HepG2 (cell line): Measurements from ENCODE around the gene VSIG8. TPM values are rescaled to one million over a fixed set of nuclear protein-coding genes. Genes with fewer than 3 reads are reported as not detected.

Experiments
- ATAC-seq: fragments of 200-7000 bp; cut with Tn5 transposase; 3 replicates; pipeline ENCODE4 v1.9.1; 2020; ENCODE audit warnings: mild to moderate bottlenecking, moderate library complexity
- BruUV-seq: library from RNA; stranded (reverse); fragments of 400-500 nt; replicated peaks from 2 replicates; lab custom pipeline; 2021; lab: Mats Ljungman, UMichigan
- CTCF ChIA-PET: fragments of 300-600 bp; formaldehyde crosslinking; extraction: SDS; loops from one replicate; lab custom pipeline; 2021; ENCODE audit warnings: low total read pairs, inconsistent platforms, low intra/inter-chr PET ratio; lab: Yijun Ruan, JAX
- POLR2A ChIA-PET: fragments of 350-600 bp; sonication (Branson Sonifier 250); formaldehyde crosslinking; loops from one replicate; lab custom pipeline; 2020; ENCODE audit warnings: antibody characterized with exemption, inconsistent platforms; lab: Yijun Ruan, JAX
- DNase-seq: peaks from one replicate; pipeline ENCODE4 v3.0.0-alpha.2; 2015; ENCODE audit warnings: low spot score
- FAIRE-seq: peaks from 3 replicates; lab custom pipeline; 2011; peaks lifted over from hg19 to GRCh38; lab: Jason Lieb, UNC
- H2AFZ ChIP-seq: one replicate; pipeline ENCODE4 v1.6.1; 2011; ENCODE audit warnings: low read length, inconsistent platforms
- H3K27ac ChIP-seq: fragments of 300-600 bp; 3 replicates; pipeline ENCODE4 v1.8.0; 2011; ENCODE audit warnings: mixed run types, mild to moderate bottlenecking, mixed read lengths, low read length, inconsistent platforms; ENCODE audit not compliant: insufficient read depth; ENCODE audit errors: extremely low read length
- H3K27me3 ChIP-seq, 2 experiments: fragments of 200-600 bp in 1 of 2; 2 replicates in 1 of 2; 3 replicates in 1 of 2; pipeline versions ENCODE4 v1.6.0 to v1.8.0; 2011; ENCODE audit warnings: low read length in 2 of 2, mild to moderate bottlenecking in 2 of 2, moderate library complexity in 2 of 2, inconsistent platforms in 1 of 2; ENCODE audit not compliant: insufficient read depth in 2 of 2, control insufficient read depth in 1 of 2
- H3K36me3 ChIP-seq, 2 experiments: fragments of 200-600 bp in 1 of 2; replicated peaks in 1 of 2; 2 replicates in 1 of 2; 3 replicates in 1 of 2; pipeline versions ENCODE4 v1.5.1 to v1.8.0; 2011; ENCODE audit warnings: low read length in 2 of 2, inconsistent platforms in 1 of 2; ENCODE audit not compliant: insufficient read depth in 2 of 2, control insufficient read depth in 1 of 2
- H3K4me1 ChIP-seq: 2 replicates; pipeline ENCODE4 v1.5.1; 2012; ENCODE audit warnings: low read length, inconsistent platforms; ENCODE audit not compliant: insufficient read depth
- H3K4me2 ChIP-seq: 2 replicates; pipeline ENCODE4 v1.6.0; 2011; ENCODE audit warnings: low read depth, low read length, inconsistent platforms
- H3K4me3 ChIP-seq, 3 experiments: fragments of 200-600 bp in 1 of 3; sonication (generic), shearing (Covaris generic) in 1 of 3; replicated peaks in 1 of 3; 2 replicates each; pipeline ENCODE4 v1.5.1; 2011 to 2016; ENCODE audit warnings: low read length in 3 of 3, inconsistent platforms in 2 of 3, low read depth in 2 of 3, mild to moderate bottlenecking in 2 of 3, control low read depth in 1 of 3, mixed read lengths in 1 of 3; ENCODE audit not compliant: insufficient read depth in 1 of 3
- H3K79me2 ChIP-seq: one replicate; pipeline ENCODE4 v1.6.1; 2011; ENCODE audit warnings: low read length, inconsistent platforms; ENCODE audit not compliant: insufficient read depth
- H3K9ac ChIP-seq: 2 replicates; pipeline ENCODE4 v1.6.0; 2011; ENCODE audit warnings: mild to moderate bottlenecking, low read depth, low read length, inconsistent platforms; ENCODE audit not compliant: insufficient read depth
- H3K9me3 ChIP-seq: 2 replicates; pipeline ENCODE4 v1.5.1; 2012; ENCODE audit warnings: mild to moderate bottlenecking, low read length
- H4K20me1 ChIP-seq: 2 replicates; pipeline ENCODE4 v1.6.0; 2011; ENCODE audit warnings: inconsistent platforms, mild to moderate bottlenecking, low read length, moderate library complexity; ENCODE audit not compliant: insufficient read depth
- SIX1 ChIP-seq: sonication (generic); formaldehyde crosslinking; IDR thresholded peaks from 2 replicates; pipeline ENCODE4 v1.4.0; 2020; ENCODE audit warnings: missing genetic modification reagents, borderline replicate concordance
- ZBTB42 ChIP-seq: sonication (generic); formaldehyde crosslinking; IDR thresholded peaks from 2 replicates; pipeline ENCODE4 v1.5.0; 2020; ENCODE audit warnings: mild to moderate bottlenecking, missing genetic modification reagents
- ZNF354B ChIP-seq: sonication (generic); formaldehyde crosslinking; IDR thresholded peaks from 2 replicates; pipeline ENCODE4 v1.8.0; 2022; ENCODE audit warnings: mild to moderate bottlenecking, missing genetic modification reagents
- ZNF639 ChIP-seq: conservative IDR thresholded peaks from 2 replicates; pipeline ENCODE4 v1.6.1; 2018; ENCODE audit warnings: missing genetic modification reagents
- ZNF704 ChIP-seq: sonication (generic); formaldehyde crosslinking; IDR thresholded peaks from 2 replicates; pipeline ENCODE4 v1.8.1; 2023; ENCODE audit warnings: mild to moderate bottlenecking, inconsistent platforms, moderate library complexity, missing genetic modification reagents, borderline replicate concordance
- ZNF792 ChIP-seq: IDR thresholded peaks from 2 replicates; pipeline ENCODE4 v1.6.1; 2016
- WGBS: methylation state at CpG from one replicate; pipeline ENCODE4 v1.1.6; 2017; ENCODE audit warnings: low lambda C conversion rate; 5-methylcytosine and 5-hydroxymethylcytosine counted together
- in situ Hi-C: cut with HindIII; loops from 2 replicates; pipeline ENCODE4 v1.10.0; 2017; ENCODE audit warnings: low pct_unique_long_range_greater_than_20kb; ENCODE audit not compliant: extremely low pct_ligation_motif_present
- intact Hi-C: fragments of 100-400 bp; cut with micrococcal nuclease; formaldehyde crosslinking; loops from one replicate; pipeline ENCODE4 v1.10.0; 2022; ENCODE audit not compliant: unreplicated experiment
- polyA plus RNA-seq, 8 experiments: library from polyadenylated mRNA; depleted of rRNA in 3 of 8; stranded (reverse) in 7 of 8; unstranded in 1 of 8; fragments of >200 nt; fragmentation: Illumina TruSeq in 4 of 8; extraction: Trizol in 4 of 8; gene quantifications; 2 replicates each; pipeline versions ENCODE4 v1.2.1 to v1.2.3, GENCODE V29; 2011 to 2016; ENCODE audit warnings: low read depth in 4 of 8, missing spikeins in 1 of 8, mixed read lengths in 1 of 8; ENCODE audit not compliant: insufficient read depth in 1 of 8
- total RNA-seq, 5 experiments: library from RNA; depleted of rRNA; stranded (reverse); fragments of >200 nt; fragmentation: Illumina TruSeq; extraction: Trizol; gene quantifications; 2 replicates each; pipeline ENCODE4 v1.2.3, GENCODE V29; 2016; ENCODE audit warnings: low read depth in 1 of 5

VSIG8 gene
- total and polyA plus RNA-seq, 2 of the 13 experiments (the other 11 are each of a cell fraction or from before 2014, with no cell fraction given), result not detected

GRCh38 chr1:159911326-159912070 lies 49.0 kb upstream of the VSIG8 start:
- ChIA-PET POLR2A (no interaction called here), CTCF (no interaction called here)
- H3K9ac ChIP-seq, result no peak overlapping the region
- DNase-seq (no peak), FAIRE-seq (no peak), ATAC-seq (no peak)
- WGBS, result 19% methylated on average over 4 of the region's 6 CpGs
- no TSS peak for BruUV-seq
- H3K36me3 ChIP-seq, result no peaks in the 10 kb centered on the region
- no peak overlapping the region for H3K27ac ChIP-seq
- no peaks in the 10 kb centered on the region for H3K79me2 ChIP-seq
- H2AFZ ChIP-seq, result no peak overlapping the region
- intact Hi-C loops (no loop called here), in situ Hi-C loops (no loop called here)
- H3K4me1 ChIP-seq, result peaks cover 13% of the 10 kb centered on the region
- H3K4me2 ChIP-seq, result no peak overlapping the region
- no peak overlapping the region for H3K4me3 ChIP-seq
- H3K27me3 ChIP-seq, result peaks cover 0 to 4% of the 10 kb centered on the region in 2 experiments; a peak in 1 of 5 replicates
- H3K9me3 ChIP-seq, result no peaks in the 10 kb centered on the region
- TF ChIP-seq SIX1, result no peak
- TF ChIP-seq ZNF639 (CRISPR knock-in tag), result no peak
- no peak for TF ChIP-seq ZNF704 (CRISPR knock-in tag)
- no peak for TF ChIP-seq ZBTB42 (CRISPR knock-in tag)
- no peak for TF ChIP-seq ZNF792 (CRISPR knock-in tag)
- no peak for TF ChIP-seq ZNF354B (CRISPR knock-in tag)
- no peaks in the 10 kb centered on the region for H4K20me1 ChIP-seq
